A204.1 (cell line): ENCODE results near the gene CD86.

Source experiments
- FAIRE-seq: peaks from 2 replicates; lab custom pipeline; 2012; peaks lifted over from hg19 to GRCh38; lab: Jason Lieb, UNC

Gene CD86

GRCh38 chr3:122060040-122060698, 5.0 kb downstream of the CD86 start:
- no peak for FAIRE-seq

GRCh38 chr3:122063908-122064307, 8.7 kb downstream of the CD86 start:
- no peak for FAIRE-seq

- FAIRE-seq = no peak
Observed at GRCh38 chr3:122064326-122064725, 9.2 kb downstream of the CD86 start.

DNA sequence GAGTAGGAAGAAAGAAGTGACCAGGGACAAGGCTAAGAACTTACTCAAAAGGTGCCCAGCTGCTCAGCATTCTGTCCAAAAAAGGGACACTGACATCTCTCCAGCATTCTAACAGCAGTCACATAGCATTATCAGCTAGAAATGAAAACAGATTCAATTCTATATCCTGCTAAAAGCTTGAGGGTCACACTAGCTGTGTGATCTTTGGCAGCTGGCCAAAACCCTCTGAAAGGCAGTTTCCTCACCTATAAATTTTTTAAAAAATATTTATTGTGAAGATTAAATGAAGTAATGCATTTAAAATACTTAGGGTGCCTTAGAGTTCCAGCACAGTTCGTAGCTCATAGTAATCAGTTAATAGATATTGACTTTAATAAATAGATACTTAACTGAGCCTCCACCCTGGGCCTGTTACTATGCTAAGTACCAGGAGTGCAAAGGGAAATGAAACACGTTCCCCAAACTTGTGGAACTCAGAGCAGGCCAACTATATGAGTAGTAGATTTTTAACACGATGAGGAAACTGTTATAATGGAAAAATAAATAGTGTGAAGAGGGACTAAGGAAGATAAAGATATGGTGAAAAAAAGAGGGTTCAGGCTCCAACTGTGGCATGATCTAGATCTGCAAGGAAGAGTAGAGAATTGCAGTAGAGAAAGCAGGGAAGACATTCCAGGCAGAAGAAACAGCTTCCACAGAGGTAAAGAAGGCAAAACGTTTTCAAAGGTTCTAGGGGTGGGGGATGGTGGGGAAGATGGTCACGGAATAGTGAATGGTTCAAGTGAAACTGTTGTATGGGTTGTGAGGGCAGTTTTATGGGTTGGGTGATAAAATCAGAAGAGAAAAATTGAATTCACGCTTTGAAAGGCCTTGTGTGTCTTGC, 11.4 kb downstream of the CD86 start:
- FAIRE-seq = no peak

DNA sequence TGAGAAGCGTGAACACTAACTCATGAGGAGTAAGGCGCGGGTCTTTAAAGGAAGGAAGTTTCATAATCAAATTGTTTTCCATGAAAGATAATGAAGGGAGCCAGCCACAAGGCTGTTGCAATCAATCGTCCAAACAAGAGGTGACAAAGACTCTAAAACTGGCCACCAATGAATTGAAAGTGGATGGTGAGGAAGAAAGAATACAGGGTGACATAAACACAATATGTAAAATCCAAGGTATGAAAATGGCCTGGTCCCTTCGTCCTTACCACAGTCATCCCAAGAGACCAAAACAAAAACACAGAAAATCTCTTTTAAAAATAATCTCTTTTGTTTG, 12.0 kb downstream of the CD86 start:
- FAIRE-seq = no peak

DNA sequence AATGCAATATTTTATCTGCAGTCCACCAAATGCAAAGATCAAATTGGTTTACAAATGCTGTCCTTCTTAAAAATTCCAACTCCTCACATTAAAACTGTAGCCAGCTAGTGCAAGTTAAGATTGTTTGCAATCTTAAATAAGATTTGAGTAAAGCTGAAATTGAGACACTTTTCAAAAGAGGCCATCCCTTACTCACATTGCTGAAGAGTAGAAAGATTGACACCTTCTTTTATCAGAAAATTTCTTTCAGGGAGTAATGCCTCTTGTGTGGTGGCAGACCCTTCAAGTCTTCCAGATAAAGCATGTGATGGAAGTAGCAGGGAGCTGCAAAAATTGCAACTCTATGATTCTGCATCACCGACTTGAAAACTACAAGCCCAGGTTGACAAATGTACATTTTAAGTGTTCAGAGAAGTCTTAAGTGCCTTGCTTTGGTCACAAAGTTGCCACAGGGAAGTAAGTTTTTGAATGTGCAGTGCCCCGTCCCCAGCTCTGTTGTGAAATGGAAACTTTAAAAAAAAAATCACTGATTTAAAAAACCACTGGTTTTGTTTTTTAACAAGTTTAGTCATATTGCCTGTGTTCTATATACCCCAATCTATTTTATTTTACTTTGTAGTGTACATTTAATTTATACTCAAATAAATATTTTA, 12.6 kb downstream of the CD86 start:
- FAIRE-seq = no peak

DNA sequence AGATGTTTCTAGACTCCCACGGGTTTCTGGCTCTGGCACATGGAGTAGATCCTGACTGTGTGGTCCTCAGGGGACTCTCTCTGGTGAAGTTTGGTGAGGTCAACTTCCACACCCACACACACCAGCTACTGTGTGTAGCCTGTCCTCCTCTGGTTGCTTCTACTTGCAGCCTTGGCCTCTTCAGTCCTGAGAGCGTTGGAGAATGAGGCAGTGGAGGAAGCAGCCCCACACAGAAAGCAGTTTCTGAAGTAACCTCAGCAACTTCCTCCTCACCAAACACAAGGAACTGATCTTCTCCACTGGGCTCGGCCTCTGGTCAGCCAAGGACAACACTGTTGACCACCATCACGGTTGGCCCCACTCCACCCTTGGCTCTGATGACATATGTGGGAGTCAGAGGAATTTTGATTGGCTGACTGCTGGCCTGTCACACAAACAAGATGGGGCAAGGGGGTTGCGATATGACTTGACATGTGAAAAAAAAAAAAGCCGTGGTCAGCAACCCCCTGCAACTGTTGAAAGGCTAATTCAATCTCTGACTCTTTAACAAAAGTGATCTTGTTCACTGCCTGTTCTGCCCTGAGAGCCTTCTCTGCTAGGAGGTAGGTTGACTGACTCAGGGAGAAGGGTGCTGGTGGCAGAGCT, 19.6 kb downstream of the CD86 start:
- FAIRE-seq = no peak

GRCh38 chr3:122076491-122077292, 21.5 kb downstream of the CD86 start:
- no peak for FAIRE-seq

- no peak for FAIRE-seq
Observed at GRCh38 chr3:122077293-122078234, 22.4 kb downstream of the CD86 start.

DNA sequence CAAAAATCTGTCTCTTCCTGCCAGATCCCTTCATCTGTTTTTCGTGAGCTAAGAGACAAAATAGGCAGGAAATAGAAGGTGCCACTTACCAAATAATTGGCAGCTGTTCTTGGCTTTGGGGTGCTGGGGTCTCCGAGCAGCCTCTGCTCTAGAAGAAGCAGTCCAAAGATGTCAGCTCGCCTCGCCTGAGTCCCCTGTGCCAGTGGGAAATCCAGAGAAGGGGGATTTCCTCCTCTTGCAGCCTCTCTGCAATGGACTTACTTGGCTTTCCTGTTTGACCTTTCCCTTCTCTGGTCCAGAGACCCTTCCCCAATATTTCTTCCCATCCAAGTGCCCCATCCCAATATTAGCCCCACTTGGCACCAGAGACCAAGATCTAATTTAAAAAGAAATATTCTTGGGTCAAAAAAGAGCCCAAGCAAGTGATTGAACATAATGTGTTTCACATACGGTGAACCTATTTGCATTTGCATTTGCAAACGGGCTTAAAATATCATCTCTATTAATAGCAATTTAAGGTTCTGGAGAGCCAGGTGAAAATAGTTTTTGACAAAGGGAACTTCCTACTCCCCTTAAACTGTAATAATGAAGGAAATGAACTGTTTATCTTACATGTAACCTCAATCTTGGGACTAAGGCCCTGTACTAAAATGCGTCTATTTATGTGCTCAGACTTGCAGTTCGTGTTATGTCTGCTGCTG, 23.2 kb downstream of the CD86 start:
- no peak for FAIRE-seq

DNA sequence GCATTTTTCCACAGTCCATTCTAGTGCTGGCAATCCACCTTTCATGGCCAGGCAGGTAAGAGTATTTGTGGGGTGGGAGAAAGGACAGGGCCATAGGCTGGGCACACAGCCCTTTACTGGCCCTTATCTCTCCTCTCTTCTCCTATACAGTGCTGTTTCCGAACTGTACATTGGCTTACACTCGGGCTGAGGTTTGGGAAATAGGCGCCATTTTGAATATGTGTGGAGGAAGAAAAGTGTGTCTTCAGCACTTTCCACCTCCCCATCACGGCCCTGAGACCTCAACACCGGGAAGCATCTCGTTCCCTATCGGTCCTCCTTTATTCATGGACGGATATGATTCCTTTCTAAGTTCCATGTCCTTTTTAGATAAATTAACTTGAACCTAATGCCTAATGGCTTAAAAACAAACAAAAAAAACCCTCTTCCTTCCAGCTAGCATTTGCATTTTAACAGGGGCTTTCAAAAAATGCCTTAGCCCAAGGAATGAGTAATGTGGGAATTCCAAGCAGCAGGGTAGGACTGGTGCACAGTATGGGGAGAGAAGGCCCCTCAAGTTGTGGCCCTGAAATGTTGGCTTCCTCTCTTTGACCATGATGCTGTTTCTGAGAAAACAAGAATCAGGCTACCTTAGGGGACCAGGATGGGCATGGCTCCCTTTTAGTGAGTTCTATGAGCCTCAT, 24.5 kb downstream of the CD86 start:
- FAIRE-seq = no peak

DNA sequence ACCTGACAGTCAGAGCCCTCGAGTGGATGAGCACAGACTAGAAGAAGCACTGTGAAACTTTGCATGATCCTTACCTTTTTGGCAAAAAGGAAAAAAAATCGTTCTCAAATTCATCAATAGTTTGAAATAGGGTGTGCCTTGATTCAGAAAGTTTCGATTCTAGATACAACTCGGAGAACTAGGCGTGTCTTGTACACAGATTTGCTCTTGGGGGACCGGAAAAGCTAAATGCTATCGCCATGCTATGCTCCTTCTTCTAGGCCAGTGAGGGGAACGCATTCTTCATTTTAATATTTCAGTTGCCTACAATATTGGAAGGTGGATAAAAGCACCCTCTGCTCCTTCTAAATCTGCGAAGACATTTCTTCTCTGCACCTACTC, 25.0 kb downstream of the CD86 start:
- no peak for FAIRE-seq

DNA sequence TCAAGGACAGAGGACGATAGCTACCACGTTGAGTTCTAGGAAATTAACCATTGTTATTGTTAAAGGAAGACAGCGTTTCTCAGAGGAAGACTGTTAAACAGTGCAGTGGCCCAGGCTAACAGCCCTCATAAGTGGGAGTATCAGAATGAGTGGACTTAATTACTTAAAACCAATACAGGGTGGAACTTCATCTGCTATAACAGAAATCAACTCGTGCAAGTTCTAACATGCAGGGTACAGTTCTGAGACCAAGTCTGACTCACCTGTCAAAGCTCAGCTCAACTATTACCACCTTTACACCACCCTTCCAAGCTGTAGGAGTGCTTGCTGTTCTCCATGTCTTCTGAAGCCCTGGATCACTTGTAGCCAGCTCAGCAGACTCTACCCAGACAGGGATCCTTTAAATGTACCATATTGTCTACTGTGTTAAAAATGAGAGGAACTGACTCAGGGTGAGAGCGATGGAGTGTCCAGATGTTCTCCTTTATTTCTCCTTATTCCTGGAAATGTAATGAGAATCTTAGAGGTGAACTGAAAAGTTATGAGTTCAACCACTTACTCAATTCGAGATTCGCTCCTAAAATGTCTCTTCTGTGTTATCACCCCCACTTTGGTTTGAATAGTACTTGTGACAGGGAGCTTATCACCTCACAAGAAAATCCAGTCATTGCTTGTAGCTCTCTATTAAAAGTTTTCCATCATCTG, 26.5 kb downstream of the CD86 start:
- FAIRE-seq = no peak

GRCh38 chr3:122082357-122082756, 27.2 kb downstream of the CD86 start:
- FAIRE-seq = no peak

- FAIRE-seq = no peak
Observed at GRCh38 chr3:122084799-122085198, 29.6 kb downstream of the CD86 start.

- FAIRE-seq = no peak
Observed at GRCh38 chr3:122085673-122086072, 30.5 kb downstream of the CD86 start.

GRCh38 chr3:122088531-122088930, 33.4 kb downstream of the CD86 start:
- no peak for FAIRE-seq

DNA sequence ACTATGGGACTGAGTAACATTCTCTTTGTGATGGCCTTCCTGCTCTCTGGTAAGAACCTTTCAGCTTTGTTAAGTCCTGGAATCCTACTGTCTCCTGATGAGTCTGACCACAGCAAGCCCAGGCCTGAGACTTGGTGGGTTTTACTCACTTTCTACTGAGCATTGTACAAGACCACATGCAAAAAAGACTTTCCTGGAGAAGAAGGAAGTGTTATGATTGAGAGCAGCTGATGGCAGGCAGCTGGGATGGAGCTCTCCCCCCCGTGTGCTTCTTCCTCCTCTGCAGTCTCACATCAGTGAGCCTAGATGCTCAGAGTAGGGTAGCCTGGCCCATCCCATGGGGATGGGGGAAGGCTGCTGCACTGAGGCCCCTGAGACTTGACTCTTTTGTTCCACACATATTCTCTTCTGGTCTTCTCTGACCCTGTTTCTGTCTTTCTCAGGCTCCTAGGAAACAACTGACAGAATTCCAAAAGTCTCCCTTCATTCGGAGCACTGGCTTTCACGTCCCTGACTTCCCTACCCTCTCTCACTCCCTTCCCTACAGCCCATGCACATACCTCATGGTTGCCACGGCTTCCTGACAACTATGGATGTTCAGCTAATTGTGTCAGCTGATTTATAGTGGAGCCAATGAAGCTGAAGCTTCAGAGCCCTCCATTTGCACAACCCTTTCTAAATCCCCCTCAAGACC, 36.6 kb downstream of the CD86 start:
- no peak for FAIRE-seq
